ENCODE results near the gene HLA-DPB1.

DNA sequence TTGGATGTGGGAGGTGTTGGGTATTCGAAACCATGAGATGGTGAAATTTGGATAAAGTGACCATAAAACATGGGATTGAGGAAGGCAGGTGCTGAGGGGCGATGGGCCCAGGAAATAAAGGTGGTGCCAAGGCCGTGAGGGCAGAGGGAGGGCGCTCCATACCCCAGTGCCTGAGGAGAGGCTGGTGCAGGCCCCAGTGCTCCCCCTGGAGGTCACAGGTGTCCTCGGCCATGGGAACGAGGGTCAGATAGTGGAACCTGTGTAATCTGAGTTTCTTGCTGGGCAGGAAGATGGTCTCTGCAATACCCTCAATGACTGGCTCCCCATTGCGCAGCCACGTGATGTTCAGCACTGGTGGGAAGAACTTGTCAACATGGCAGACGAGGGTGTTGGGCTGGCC is 16.2 kb downstream of the HLA-DPB1 start:
- TF ChIP-seq, protein P1, sequence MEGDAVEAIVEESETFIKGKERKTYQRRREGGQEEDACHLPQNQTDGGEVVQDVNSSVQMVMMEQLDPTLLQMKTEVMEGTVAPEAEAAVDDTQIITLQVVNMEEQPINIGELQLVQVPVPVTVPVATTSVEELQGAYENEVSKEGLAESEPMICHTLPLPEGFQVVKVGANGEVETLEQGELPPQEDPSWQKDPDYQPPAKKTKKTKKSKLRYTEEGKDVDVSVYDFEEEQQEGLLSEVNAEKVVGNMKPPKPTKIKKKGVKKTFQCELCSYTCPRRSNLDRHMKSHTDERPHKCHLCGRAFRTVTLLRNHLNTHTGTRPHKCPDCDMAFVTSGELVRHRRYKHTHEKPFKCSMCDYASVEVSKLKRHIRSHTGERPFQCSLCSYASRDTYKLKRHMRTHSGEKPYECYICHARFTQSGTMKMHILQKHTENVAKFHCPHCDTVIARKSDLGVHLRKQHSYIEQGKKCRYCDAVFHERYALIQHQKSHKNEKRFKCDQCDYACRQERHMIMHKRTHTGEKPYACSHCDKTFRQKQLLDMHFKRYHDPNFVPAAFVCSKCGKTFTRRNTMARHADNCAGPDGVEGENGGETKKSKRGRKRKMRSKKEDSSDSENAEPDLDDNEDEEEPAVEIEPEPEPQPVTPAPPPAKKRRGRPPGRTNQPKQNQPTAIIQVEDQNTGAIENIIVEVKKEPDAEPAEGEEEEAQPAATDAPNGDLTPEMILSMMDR (IDR thresholded peaks at IDR 0.05), result peak; percentile 78
- TF ChIP-seq ZFX (IDR thresholded peaks at IDR 0.05; ENCODE audit: borderline replicate concordance), result no peak
